Gastrocnemius medialis (tissue), 4 donors: ENCODE results near the gene MAVS. TPM values are rescaled to one million over a fixed set of nuclear protein-coding genes. Genes with fewer than 3 reads are reported as not detected.

ENCODE experiments used
- ATAC-seq, 2 donors: fragments of 150-250 bp; one replicate each; pipeline ENCODE4 v1.9.1; 2016
- DNase-seq, 2 donors: peaks; one replicate each; pipeline ENCODE4 v3.0.0-alpha.2; 2019
- H3K27ac ChIP-seq, 4 donors: fragments of 200-600 bp; sonication (generic); 1 replicate in 1 of 4; 2 replicates in 3 of 4; pipeline ENCODE4 v1.5.1; 2016 to 2018; ENCODE audit warnings: mild to moderate bottlenecking in 2 of 4, moderate library complexity in 1 of 4
- H3K27me3 ChIP-seq, 3 donors: fragments of 200-600 bp; sonication (generic) in 2 of 3; 1 replicate in 1 of 3; 2 replicates in 2 of 3; pipeline versions ENCODE4 v1.5.1 to v1.6.0; 2016 to 2019; ENCODE audit warnings: mild to moderate bottlenecking in 1 of 3, moderate library complexity in 1 of 3
- H3K36me3 ChIP-seq, 2 donors: fragments of 200-600 bp; sonication (generic) in 1 of 2; one replicate each; pipeline ENCODE4 v1.5.1; 2017 to 2018
- H3K4me1 ChIP-seq, 2 donors: fragments of 200-600 bp; sonication (generic) in 1 of 2; one replicate each; pipeline ENCODE4 v1.5.1; 2016 to 2017; ENCODE audit warnings: mild to moderate bottlenecking in 2 of 2
- H3K4me3 ChIP-seq, 4 donors: fragments of 200-600 bp; sonication (generic) in 3 of 4; 1 replicate in 1 of 4; 2 replicates in 3 of 4; pipeline ENCODE4 v1.5.1; 2016 to 2019; ENCODE audit warnings: mild to moderate bottlenecking in 2 of 4
- H3K9me3 ChIP-seq, 3 donors: fragments of 200-600 bp; sonication (generic) in 2 of 3; 1 replicate in 1 of 3; 2 replicates in 2 of 3; pipeline ENCODE4 v1.5.1; 2016 to 2019
- POLR2A ChIP-seq, 2 donors: fragments of 450-650 bp; IDR thresholded peaks; one replicate each; pipeline ENCODE4 v1.6.1; 2017; ENCODE audit warnings: antibody characterized with exemption in 2 of 2, mild to moderate bottlenecking in 2 of 2, moderate library complexity in 2 of 2
- in situ Hi-C, 4 donors: fragments of 200-750 bp; cut with MboI; loops; one replicate each; pipeline versions ENCODE4 v1.15.0 to v1.8.0; 2017; ENCODE audit warnings: low sequenced_read_pairs in 4 of 4
- intact Hi-C: fragments of 100-400 bp; cut with DNase I; formaldehyde crosslinking; loops from one replicate; pipeline ENCODE4 v1.15.1; 2023; ENCODE audit warnings: low total_unique reads
- total RNA-seq, 4 donors: library from RNA; depleted of rRNA; stranded (reverse); fragments of >200 nt; gene quantifications; one replicate each; pipeline versions ENCODE4 v1.1.0 to v1.2.3, GENCODE V29; 2016
- TF ChIP-seq, protein P1 (sequence below), 5 experiments: fragments of 450-650 bp in 3 of 5; fragments of 200-600 bp in 2 of 5; sonication (generic) in 2 of 5; IDR thresholded peaks in 4 of 5; conservative IDR thresholded peaks in 1 of 5; 1 replicate in 4 of 5; 2 replicates in 1 of 5; pipeline ENCODE4 v1.5.1; 2016 to 2019; ENCODE audit warnings: antibody characterized with exemption in 5 of 5, mild to moderate bottlenecking in 3 of 5, moderate library complexity in 3 of 5

MAVS gene
- total RNA-seq, 4 donors from 2014 or later = 37.9 to 64.5 (median 44.4) TPM

DNA sequence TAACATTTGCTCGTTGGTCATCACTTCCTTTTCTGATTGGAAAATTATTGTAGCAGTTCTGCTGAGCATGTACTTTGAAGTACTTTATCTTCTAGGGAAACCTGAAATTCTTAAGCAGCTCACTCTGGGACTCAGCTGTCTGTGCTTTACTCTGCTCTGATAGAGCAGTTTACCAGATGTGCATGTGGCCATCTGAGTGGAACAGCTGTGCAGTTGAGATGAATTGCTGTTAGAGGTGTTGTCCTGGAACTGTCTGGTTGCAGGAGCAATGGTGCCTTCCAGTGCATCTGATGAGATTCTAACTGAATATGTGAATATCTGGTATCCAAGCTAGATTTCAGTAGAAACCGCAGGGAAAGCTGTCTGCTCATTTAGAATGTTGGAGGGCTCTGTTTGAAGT is 69.7 kb downstream of the MAVS start:
- TF ChIP-seq, protein P1, sequence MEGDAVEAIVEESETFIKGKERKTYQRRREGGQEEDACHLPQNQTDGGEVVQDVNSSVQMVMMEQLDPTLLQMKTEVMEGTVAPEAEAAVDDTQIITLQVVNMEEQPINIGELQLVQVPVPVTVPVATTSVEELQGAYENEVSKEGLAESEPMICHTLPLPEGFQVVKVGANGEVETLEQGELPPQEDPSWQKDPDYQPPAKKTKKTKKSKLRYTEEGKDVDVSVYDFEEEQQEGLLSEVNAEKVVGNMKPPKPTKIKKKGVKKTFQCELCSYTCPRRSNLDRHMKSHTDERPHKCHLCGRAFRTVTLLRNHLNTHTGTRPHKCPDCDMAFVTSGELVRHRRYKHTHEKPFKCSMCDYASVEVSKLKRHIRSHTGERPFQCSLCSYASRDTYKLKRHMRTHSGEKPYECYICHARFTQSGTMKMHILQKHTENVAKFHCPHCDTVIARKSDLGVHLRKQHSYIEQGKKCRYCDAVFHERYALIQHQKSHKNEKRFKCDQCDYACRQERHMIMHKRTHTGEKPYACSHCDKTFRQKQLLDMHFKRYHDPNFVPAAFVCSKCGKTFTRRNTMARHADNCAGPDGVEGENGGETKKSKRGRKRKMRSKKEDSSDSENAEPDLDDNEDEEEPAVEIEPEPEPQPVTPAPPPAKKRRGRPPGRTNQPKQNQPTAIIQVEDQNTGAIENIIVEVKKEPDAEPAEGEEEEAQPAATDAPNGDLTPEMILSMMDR (IDR thresholded peaks at IDR 0.05 in 4 of 5, conservative IDR thresholded peaks at IDR 0.05 in 1 of 5) = no peak
- TF ChIP-seq POLR2A (IDR thresholded peaks at IDR 0.05) = no peak
- Histone ChIP-seq H3K4me3 (no peak overlapping the region), H3K9me3 (no peaks in the 10 kb centered on the region), H3K27ac (no peak overlapping the region), H3K4me1 (peaks cover 0 to 11% of the 10 kb centered on the region in 2 donors), H3K27me3 (no peaks in the 10 kb centered on the region), H3K36me3 (peaks cover 0 to 65% of the 10 kb centered on the region in 2 donors)
- no peak for ATAC-seq
- no peak for DNase-seq
- intact Hi-C loops = no loop called here
- in situ Hi-C loops = no loop called here

DNA sequence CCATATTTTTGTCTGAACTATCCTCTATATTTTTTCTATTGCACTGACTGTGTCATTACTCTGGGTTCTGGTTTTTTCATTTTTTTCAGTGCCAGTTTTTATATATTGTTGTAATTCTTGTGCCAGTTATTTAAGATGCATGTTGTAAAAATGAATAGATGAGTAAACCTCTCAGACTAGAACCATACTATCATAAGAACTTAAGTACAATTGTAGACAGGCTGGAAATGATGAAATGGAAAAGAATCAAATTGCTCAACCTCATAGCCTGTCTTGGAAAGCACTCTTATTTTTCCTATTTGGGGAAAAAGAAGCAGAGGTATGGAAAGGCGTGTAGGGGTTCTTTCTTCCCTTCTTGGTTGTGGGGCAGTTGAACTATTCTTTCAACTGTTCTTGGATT is 72.7 kb downstream of the MAVS start:
- no peaks in the 10 kb centered on the region for H3K27me3 ChIP-seq
- no peak overlapping the region for H3K4me3 ChIP-seq
- no peak overlapping the region for H3K27ac ChIP-seq
- H3K9me3 ChIP-seq = no peaks in the 10 kb centered on the region
- H3K36me3 ChIP-seq = peaks cover 0 to 38% of the 10 kb centered on the region in 2 donors
- TF ChIP-seq, protein P1 (IDR thresholded peaks at IDR 0.05 in 4 of 5, conservative IDR thresholded peaks at IDR 0.05 in 1 of 5) = no peak
- TF ChIP-seq POLR2A (IDR thresholded peaks at IDR 0.05) = no peak
- in situ Hi-C loops (no loop called here), intact Hi-C loops (no loop called here)
- peaks cover 0 to 11% of the 10 kb centered on the region in 2 donors for H3K4me1 ChIP-seq
- no peak for ATAC-seq
- no peak for DNase-seq

DNA sequence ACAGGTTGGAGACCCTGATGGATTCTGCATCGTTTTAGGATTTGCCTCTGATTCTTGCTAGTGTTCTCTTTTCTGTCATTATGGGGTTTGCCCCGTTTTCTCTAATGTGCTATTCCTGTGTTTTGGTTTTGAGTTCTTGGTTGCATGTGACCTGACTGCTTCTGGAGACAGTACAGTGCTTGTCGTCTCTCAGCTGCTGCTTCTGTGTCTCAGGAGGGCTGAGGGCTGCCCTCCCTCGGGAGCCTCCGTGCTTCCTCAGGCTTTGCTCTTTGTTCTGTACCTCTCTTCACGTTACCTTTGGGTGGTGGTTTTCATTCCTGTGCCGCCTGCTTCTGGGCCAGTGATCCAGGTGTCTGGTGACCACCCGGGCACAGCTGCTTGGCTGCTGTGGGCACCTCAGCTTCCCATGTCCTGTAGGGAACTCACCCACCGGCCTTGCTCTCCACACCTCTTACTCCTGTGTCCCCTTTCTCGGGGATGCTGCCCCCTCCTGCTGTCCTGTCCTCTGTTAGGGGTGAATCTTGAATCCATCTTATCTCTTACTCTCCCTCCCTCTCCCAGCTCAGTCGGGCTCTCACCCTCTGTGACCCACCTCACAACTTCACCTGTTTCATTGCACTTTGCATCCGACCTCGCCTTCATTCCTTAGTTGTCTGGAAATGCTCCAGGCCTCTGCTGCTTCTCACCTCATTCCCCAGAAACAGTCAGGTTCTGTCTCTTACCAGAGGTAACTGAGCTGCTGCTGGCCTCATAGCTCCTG is 75.8 kb downstream of the MAVS start:
- in situ Hi-C loops = no loop called here
- DNase-seq (no peak), ATAC-seq (no peak)
- Histone ChIP-seq H3K4me1 (peaks cover under 1 to 5% of the 10 kb centered on the region in 2 donors), H3K36me3 (peaks cover 0 to 30% of the 10 kb centered on the region in 2 donors), H3K27me3 (no peaks in the 10 kb centered on the region), H3K9me3 (no peaks in the 10 kb centered on the region), H3K27ac (no peak overlapping the region), H3K4me3 (no peak overlapping the region)
- intact Hi-C loops = no loop called here
- no peak for TF ChIP-seq POLR2A (IDR thresholded peaks at IDR 0.05)
- TF ChIP-seq, protein P1 (IDR thresholded peaks at IDR 0.05 in 4 of 5, conservative IDR thresholded peaks at IDR 0.05 in 1 of 5) = no peak

DNA sequence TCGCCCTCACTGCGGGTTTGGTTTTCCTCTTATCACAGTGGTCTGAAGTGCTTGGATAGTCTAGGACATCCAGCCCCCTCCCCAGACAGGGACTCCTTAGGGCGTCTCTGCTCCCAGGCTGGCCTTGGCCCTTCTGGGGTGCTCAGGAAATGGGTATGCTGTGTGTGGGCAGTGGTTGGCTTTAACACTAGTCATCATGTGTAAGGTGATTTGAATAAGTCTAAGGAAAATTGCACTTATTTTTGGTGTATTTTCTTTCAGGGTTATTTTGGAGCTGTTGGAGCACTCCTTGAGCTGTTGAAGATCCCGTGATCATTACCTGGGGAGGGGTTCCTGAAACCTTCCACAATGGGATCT is 76.3 kb downstream of the MAVS start:
- intact Hi-C loops = no loop called here
- no peak for DNase-seq
- Histone ChIP-seq H3K4me3 (no peak overlapping the region), H3K27me3 (no peaks in the 10 kb centered on the region), H3K27ac (no peak overlapping the region), H3K9me3 (no peaks in the 10 kb centered on the region), H3K4me1 (peaks cover 6 to 11% of the 10 kb centered on the region in 2 donors), H3K36me3 (peaks cover 0 to 28% of the 10 kb centered on the region in 2 donors)
- no peak for TF ChIP-seq POLR2A (IDR thresholded peaks at IDR 0.05)
- TF ChIP-seq, protein P1 (IDR thresholded peaks at IDR 0.05 in 4 of 5, conservative IDR thresholded peaks at IDR 0.05 in 1 of 5) = no peak
- ATAC-seq = no peak
- in situ Hi-C loops = no loop called here
